A549 (cell line): ENCODE measurements around the gene DCBLD1.

Source experiments
- EP300 ChIP-seq, 2 experiments: fragments of >200 bp; sonication (Bioruptor Twin); formaldehyde crosslinking; IDR thresholded peaks; 2 replicates in 1 of 2; 3 replicates in 1 of 2; pipeline ENCODE4 v1.6.1; 2016 to 2017
- ZSCAN20 ChIP-seq: fragments of 250-450 bp; sonication (Bioruptor Pico); IDR thresholded peaks from 2 replicates; pipeline ENCODE4 v1.8.0; 2022; ENCODE audit warnings: mild to moderate bottlenecking, moderate library complexity
- TF ChIP-seq, protein P1 (sequence below): fragments of >200 bp; sonication (Bioruptor Twin); formaldehyde crosslinking; IDR thresholded peaks from 3 replicates; pipeline ENCODE4 v1.5.1; 2016

DNA sequence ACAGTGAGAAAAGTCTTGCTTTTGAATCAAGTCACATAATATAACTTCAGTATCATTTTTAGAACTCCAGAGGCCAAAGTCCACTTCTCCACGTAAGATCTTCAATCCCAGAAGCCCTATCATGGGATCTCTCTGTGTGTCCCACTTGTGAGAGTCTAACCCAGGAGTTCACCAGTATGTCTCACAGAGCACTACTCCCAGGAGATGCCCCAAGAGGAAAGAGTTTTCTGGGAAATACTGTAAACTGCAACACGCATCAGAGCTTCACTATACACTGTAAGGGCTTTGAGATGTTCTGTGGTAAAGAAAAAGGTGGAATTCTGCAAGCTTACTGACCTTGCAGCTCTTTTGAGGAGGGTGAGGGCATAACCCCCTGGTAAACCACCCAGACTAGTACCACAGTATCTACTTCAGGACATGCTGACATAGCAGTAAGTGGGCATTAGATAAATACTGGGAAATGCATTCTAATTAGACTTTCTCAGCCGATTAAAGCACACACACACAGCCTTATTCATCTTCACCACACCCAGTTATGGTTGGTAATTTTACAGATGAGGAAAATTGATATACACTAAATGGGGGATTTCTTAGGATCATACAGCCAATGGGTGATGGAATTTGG is 12.3 kb downstream of the DCBLD1 start:
- no peak for TF ChIP-seq EP300 (IDR thresholded peaks at IDR 0.05)
- TF ChIP-seq, protein P1, sequence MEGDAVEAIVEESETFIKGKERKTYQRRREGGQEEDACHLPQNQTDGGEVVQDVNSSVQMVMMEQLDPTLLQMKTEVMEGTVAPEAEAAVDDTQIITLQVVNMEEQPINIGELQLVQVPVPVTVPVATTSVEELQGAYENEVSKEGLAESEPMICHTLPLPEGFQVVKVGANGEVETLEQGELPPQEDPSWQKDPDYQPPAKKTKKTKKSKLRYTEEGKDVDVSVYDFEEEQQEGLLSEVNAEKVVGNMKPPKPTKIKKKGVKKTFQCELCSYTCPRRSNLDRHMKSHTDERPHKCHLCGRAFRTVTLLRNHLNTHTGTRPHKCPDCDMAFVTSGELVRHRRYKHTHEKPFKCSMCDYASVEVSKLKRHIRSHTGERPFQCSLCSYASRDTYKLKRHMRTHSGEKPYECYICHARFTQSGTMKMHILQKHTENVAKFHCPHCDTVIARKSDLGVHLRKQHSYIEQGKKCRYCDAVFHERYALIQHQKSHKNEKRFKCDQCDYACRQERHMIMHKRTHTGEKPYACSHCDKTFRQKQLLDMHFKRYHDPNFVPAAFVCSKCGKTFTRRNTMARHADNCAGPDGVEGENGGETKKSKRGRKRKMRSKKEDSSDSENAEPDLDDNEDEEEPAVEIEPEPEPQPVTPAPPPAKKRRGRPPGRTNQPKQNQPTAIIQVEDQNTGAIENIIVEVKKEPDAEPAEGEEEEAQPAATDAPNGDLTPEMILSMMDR: no peak
- TF ChIP-seq ZSCAN20 (CRISPR knock-in tag): no peak
